HG02840 (cell line): ENCODE measurements around the gene ZNF76.

ENCODE experiments used
- ATAC-seq: cut with Tn5 transposase; IDR thresholded peaks from one replicate; pipeline ENCODE4 v1.9.1; 2021; ENCODE audit warnings: mild to moderate bottlenecking, moderate library complexity, moderate number of reproducible peaks; ENCODE audit not compliant: unreplicated experiment, low FRiP score

The ZNF76 gene

GRCh38 chr6:35234901-35235300 is 24.6 kb upstream of the ZNF76 start:
- no peak for ATAC-seq

GRCh38 chr6:35236223-35236622 is 23.3 kb upstream of the ZNF76 start:
- no peak for ATAC-seq

DNA sequence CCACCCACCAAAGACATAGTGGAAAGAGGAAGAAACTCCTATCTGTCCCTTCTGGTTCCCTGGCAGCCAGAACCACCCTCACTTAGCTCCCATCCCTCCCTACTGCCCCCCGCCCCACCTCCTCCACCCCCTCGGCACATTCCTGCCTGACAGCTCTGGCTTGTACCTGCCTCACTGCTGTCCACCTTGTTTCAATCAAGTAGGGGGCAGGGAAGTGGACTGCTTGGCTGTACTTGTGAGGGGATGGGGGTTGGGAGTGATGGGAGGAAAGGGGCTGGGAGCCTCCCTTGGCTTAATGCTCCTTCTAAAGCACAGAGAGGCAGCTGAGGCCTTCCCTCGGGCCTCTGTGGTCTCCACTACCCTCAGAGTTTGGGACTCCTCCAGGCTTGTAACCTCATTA is 22.1 kb upstream of the ZNF76 start:
- no peak for ATAC-seq

- ATAC-seq = no peak
Observed at GRCh38 chr6:35238843-35239289, 20.7 kb upstream of the ZNF76 start.

GRCh38 chr6:35239581-35239980 is 20.0 kb upstream of the ZNF76 start:
- no peak for ATAC-seq

GRCh38 chr6:35240838-35241801 is 18.4 kb upstream of the ZNF76 start:
- ATAC-seq = no peak

- no peak for ATAC-seq
Observed at GRCh38 chr6:35242486-35242885, 17.0 kb upstream of the ZNF76 start.

DNA sequence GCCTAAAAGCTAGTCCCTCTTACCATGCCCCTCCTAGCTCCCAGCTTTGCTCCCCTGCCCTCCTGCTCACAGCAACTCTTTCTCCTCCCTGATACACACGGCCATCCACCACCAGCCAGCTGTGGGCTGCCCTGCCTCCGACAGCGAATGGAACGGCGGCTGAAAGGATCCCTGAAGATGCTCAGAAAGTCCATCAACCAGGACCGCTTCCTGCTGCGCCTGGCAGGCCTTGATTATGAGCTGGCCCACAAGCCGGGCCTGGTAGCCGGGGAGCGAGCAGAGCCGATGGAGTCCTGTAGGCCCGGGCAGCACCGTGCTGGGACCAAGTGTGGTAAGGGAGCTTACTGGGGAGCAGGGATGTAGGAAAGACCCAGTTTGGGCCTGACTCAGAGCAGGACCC is 16.6 kb upstream of the ZNF76 start:
- ATAC-seq = no peak

- no peak for ATAC-seq
Observed at GRCh38 chr6:35243386-35243958, 16.1 kb upstream of the ZNF76 start.

DNA sequence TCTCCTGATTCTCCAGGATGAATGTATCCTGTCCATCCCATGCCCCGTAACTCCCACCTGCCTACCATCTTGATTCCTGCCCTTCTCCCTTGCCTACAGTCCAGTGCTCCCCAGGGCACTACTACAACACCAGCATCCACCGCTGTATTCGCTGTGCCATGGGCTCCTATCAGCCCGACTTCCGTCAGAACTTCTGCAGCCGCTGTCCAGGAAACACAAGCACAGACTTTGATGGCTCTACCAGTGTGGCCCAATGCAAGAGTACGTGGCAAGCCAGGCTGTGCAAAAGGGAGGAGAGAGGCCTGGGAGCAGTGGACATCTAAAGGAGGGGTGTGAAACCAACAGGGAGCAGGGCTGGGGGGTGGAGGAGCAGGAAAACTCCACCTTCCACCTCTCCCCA is 15.0 kb upstream of the ZNF76 start:
- no peak for ATAC-seq

DNA sequence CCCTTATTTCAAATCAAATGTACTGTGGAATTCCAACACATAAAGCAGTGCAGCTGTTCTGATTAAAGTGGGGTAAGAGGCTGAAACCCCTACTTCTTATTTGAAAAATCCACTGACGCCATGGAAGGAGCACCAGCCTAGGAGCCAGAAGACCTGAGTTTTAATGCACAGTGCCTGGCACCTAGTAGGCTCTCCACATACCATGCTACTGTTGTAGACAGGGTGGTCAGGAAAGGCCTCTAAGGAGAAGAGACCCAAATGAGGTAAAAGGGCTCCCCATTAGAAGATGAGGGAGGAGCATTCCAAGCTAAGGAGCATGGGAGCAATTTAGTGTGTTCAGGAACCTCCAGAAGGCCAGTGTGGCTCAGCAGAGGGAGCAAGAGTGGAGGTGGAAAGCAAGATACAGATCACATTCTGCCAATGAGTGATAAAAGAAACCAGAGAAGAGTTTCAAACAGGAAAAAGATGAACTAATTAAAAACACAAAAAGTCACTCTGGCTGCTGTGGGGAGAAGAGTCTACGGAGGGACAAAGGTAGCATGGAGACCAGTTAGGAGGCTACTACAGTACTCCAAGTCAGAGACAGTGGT is 11.8 kb upstream of the ZNF76 start:
- no peak for ATAC-seq

GRCh38 chr6:35248300-35248699 is 11.2 kb upstream of the ZNF76 start:
- no peak for ATAC-seq

DNA sequence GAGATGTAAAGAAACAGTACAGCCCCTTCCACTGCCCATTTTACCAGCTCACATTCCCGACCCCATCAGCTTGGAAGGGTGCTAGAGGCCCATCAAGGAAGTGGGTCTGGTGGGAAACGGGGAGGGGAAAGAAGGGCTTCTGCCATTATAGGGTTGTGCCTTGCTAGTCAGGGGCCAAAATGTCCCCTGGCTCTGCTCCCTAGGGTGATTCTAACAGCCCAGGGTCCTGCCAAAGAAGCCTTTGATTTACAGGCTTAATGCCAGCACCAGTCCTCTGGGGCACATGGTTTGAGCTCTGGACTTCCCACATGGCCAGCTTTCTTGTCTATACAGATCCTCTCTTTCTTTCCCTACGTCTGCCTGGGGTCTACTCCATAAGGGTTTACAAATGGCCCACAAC is 10.6 kb upstream of the ZNF76 start:
- no peak for ATAC-seq

DNA sequence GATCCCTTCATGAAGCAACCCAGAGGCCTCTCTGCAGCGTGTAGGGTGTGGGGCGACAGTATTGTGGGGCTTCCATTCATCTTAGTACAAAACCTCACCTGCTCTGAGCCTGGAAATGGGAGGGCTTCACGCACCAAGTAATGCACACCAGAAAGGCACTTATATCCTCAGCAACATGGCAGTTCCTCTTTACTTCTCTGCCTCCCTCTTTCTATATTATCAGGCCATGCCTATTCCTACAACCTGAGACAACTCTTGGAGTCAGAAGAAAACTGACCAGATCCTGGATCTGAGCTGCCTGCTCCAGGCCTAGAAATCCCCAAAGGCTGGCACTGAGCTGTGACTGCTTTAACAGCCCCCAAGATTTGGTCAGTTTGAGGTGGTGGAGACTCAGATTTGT is 7.6 kb upstream of the ZNF76 start:
- ATAC-seq = no peak

GRCh38 chr6:35253249-35253648 is 6.3 kb upstream of the ZNF76 start:
- no peak for ATAC-seq

GRCh38 chr6:35258336-35258735 is 1.2 kb upstream of the ZNF76 start:
- no peak for ATAC-seq

- peak; percentile 19 for ATAC-seq
Observed at GRCh38 chr6:35258858-35259193, 709 bp upstream of the ZNF76 start.

DNA sequence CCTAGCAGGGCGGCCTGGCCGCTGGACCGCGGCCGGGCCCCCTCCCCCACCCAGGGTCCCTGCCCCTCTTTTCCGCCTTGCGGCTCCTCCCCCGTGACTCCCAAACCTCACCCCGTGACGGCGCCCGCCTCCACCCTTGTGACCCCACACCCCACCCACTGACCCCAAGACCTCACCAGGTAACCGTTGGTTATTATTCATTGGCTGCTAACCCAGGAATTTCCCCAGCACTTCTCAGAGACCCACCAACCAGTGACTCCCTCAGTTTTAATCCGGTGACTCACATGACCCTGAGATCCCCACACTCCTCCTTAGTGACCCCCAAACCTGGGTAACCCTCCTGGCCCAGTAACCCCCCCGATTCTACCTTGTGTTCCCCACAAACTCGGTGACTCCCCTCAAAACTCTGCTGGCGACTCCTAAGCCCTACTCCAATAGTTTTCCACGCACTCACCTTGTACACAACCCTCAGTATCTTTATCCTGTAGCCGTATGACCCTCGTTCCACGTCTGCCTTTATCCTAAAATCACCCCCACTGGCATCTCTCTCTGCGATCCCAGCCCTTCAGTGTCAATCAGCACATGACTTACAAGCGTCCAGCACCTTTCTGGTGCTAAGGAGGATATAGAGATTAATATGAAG is 534 bp downstream of the ZNF76 start:
- ATAC-seq = no peak

- ATAC-seq = no peak
Observed at GRCh38 chr6:35260591-35261570, 1.3 kb downstream of the ZNF76 start.

DNA sequence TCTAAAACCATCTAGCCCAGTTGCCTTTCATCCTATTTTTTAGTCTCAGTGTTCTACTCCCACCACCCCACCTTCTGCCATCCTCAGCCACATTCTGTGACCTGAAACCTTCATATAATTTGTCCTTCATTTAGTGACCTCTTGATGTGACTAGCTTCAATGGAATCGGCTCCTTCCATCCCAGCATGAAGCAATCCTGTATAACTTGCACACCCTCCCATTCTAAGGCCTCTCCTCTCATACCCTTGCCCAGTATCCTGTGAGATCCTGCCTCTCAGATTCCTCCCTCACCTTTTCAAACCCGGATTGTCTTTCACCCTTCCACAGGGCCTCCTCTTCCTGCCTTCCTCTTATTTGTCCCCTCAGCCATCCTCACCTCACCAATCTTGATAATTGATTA is 3.1 kb downstream of the ZNF76 start:
- no peak for ATAC-seq
